ENCODE data around the gene PPP2R5B. TPM values are rescaled to one million over a fixed set of nuclear protein-coding genes. Genes with fewer than 3 reads are reported as not detected.
A peak's percentile ranks its signal among the peaks of the same experiment; 100 is the strongest.

The PPP2R5B gene
- total RNA-seq, 1 experiment from 2014 or later, result 14.0 TPM

DNA sequence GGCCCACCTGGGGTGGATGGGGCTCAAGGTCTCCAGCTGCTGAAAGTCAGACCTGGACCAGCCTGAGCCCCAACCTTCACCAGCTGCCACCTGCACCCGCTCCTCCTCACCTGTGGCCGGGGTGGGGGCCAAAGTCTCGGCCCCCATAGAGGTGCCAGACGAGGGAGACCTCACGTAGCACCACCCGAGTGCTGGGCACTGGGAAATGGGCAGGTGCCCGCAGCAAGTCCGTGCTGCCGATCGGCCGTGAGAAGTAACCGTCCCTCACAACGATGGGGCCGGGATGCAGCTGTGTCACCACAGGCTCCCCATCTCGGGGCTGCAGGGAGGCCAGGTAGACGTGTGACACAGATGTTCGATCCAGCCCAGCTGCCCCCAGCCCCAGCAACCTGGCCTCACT is 23.7 kb upstream of the PPP2R5B start:
- Histone ChIP-seq H3K4me1 (ENCODE audit: control insufficient read depth, insufficient read depth, low read length) (peaks cover 7% of the 10 kb centered on the region), H3K36me3 (ENCODE audit: control insufficient read depth, insufficient read depth, low read length) (no peaks in the 10 kb centered on the region; the same call in 1 of the 2 replicates), H3K27me3 (ENCODE audit: control insufficient read depth, insufficient read depth, low read length) (no peaks in the 10 kb centered on the region), H3K9me3 (ENCODE audit: control insufficient read depth, insufficient read depth, low read depth, low read length) (no peaks in the 10 kb centered on the region), H3K4me3 (ENCODE audit: low read depth in 2 of 2, low read length in 2 of 2) (no peak overlapping the region), H3K27ac (ENCODE audit: low read length) (peak overlapping the region; percentile 36)
- TF ChIP-seq, protein P1, sequence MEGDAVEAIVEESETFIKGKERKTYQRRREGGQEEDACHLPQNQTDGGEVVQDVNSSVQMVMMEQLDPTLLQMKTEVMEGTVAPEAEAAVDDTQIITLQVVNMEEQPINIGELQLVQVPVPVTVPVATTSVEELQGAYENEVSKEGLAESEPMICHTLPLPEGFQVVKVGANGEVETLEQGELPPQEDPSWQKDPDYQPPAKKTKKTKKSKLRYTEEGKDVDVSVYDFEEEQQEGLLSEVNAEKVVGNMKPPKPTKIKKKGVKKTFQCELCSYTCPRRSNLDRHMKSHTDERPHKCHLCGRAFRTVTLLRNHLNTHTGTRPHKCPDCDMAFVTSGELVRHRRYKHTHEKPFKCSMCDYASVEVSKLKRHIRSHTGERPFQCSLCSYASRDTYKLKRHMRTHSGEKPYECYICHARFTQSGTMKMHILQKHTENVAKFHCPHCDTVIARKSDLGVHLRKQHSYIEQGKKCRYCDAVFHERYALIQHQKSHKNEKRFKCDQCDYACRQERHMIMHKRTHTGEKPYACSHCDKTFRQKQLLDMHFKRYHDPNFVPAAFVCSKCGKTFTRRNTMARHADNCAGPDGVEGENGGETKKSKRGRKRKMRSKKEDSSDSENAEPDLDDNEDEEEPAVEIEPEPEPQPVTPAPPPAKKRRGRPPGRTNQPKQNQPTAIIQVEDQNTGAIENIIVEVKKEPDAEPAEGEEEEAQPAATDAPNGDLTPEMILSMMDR (IDR thresholded peaks at IDR 0.05), result no peak
- TF ChIP-seq POLR2AphosphoS5 (IDR thresholded peaks at IDR 0.05; ENCODE audit: low read depth, low read length) (no peak), TCF7L2 (IDR thresholded peaks at IDR 0.05; ENCODE audit: low read depth, low read length) (no peak), SIN3A (IDR thresholded peaks at IDR 0.05; ENCODE audit: borderline replicate concordance, insufficient read depth, low read depth, low read length) (no peak)
- TF ChIP-seq, protein P2, sequence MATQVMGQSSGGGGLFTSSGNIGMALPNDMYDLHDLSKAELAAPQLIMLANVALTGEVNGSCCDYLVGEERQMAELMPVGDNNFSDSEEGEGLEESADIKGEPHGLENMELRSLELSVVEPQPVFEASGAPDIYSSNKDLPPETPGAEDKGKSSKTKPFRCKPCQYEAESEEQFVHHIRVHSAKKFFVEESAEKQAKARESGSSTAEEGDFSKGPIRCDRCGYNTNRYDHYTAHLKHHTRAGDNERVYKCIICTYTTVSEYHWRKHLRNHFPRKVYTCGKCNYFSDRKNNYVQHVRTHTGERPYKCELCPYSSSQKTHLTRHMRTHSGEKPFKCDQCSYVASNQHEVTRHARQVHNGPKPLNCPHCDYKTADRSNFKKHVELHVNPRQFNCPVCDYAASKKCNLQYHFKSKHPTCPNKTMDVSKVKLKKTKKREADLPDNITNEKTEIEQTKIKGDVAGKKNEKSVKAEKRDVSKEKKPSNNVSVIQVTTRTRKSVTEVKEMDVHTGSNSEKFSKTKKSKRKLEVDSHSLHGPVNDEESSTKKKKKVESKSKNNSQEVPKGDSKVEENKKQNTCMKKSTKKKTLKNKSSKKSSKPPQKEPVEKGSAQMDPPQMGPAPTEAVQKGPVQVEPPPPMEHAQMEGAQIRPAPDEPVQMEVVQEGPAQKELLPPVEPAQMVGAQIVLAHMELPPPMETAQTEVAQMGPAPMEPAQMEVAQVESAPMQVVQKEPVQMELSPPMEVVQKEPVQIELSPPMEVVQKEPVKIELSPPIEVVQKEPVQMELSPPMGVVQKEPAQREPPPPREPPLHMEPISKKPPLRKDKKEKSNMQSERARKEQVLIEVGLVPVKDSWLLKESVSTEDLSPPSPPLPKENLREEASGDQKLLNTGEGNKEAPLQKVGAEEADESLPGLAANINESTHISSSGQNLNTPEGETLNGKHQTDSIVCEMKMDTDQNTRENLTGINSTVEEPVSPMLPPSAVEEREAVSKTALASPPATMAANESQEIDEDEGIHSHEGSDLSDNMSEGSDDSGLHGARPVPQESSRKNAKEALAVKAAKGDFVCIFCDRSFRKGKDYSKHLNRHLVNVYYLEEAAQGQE (IDR thresholded peaks at IDR 0.05; ENCODE audit: insufficient read depth in 1 of 2, low read depth in 2 of 2, low read length in 1 of 2), result no peak
- DNase-seq (ENCODE audit: low read depth, low spot score) (no peak), ATAC-seq (no peak)
- ChIA-PET POLR2A (interaction anchor here (1.0 kb wide), 1 partner anchor 11 kb away, joined by 3 read pairs; no protein-coding TSS in a partner anchor), CTCF (interaction anchor here (0.6 to 1.1 kb wide), 2 partner anchors 51 to 113 kb away, joined by 3 to 9 read pairs; no protein-coding TSS in a partner anchor)
- BruUV-seq (replicated peaks), result no TSS peak
- in situ Hi-C loops (cut with HindIII; ENCODE audit: low pct_unique_long_range_greater_than_20kb, low sequenced_read_pairs), result no loop called here
- intact Hi-C loops (cut with micrococcal nuclease; ENCODE audit: unreplicated experiment), result no loop called here

DNA sequence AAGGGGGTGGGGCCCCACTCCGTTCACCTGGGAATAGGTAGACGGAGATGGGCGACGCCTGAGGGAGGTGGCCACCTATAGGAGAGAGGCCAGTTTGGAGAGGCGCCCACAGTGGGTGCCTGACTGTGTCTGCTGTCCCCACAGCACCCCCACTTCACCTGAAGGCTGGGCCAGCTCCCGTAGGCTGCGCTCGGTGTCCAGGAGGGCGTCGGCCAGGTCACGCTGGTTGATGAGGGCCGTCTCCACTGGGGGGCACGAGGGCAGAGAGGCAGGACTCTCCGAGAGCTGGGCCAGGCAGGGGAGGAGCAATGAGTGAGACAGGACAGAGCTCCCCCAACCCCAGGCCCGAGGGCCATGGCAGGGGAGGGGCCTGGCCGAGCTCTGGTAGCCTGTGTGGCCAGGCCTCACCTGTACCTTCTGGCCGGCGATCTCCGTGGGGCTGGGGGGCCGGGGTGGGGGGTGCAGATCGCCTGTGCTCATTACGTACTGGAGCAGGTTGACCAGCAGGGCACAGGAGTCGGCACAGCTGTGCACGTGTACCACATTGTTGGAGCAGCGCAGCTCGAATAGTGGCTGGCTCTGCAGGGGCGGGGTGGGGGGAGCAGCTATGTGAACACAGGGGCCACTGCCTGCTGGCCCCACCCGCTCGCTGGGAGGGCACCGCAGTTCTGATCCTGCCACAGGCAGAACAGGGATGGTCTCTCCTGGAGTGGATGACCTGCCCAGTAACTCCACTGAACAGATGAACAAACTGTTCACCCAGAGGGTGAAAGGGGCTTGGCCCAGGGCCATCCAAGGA is 22.2 kb upstream of the PPP2R5B start:
- in situ Hi-C loops (cut with HindIII; ENCODE audit: low pct_unique_long_range_greater_than_20kb, low sequenced_read_pairs) (no loop called here), intact Hi-C loops (cut with micrococcal nuclease; ENCODE audit: unreplicated experiment) (no loop called here)
- ATAC-seq (no peak), DNase-seq (ENCODE audit: low read depth, low spot score) (no peak)
- H3K4me3 ChIP-seq (ENCODE audit: low read depth in 2 of 2, low read length in 2 of 2), result no peak overlapping the region
- H3K27ac ChIP-seq (ENCODE audit: low read length), result no peak overlapping the region
- no peaks in the 10 kb centered on the region for H3K27me3 ChIP-seq (ENCODE audit: control insufficient read depth, insufficient read depth, low read length)
- H3K9me3 ChIP-seq (ENCODE audit: control insufficient read depth, insufficient read depth, low read depth, low read length), result no peaks in the 10 kb centered on the region
- no TSS peak for BruUV-seq (replicated peaks)
- H3K4me1 ChIP-seq (ENCODE audit: control insufficient read depth, insufficient read depth, low read length), result peaks cover 7% of the 10 kb centered on the region
- peaks cover 2% of the 10 kb centered on the region; the same call in 1 of the 2 replicates for H3K36me3 ChIP-seq (ENCODE audit: control insufficient read depth, insufficient read depth, low read length)
- ChIA-PET POLR2A (no interaction called here), CTCF (interaction anchor here (1.0 kb wide), 1 partner anchor 14 kb away, joined by 17 read pairs; no protein-coding TSS in a partner anchor)
- TF ChIP-seq TCF7L2 (IDR thresholded peaks at IDR 0.05; ENCODE audit: low read depth, low read length) (no peak), POLR2AphosphoS5 (IDR thresholded peaks at IDR 0.05; ENCODE audit: low read depth, low read length) (no peak), SIN3A (IDR thresholded peaks at IDR 0.05; ENCODE audit: borderline replicate concordance, insufficient read depth, low read depth, low read length) (no peak)
- TF ChIP-seq, protein P1 (IDR thresholded peaks at IDR 0.05), result no peak
- TF ChIP-seq, protein P2 (IDR thresholded peaks at IDR 0.05; ENCODE audit: insufficient read depth in 1 of 2, low read depth in 2 of 2, low read length in 1 of 2), result no peak

All from Panc1 (cell line).